ENCODE measurements around the gene DPH6. TPM values are rescaled to one million over a fixed set of nuclear protein-coding genes. Genes with fewer than 3 reads are reported as not detected.
A peak's percentile ranks its signal among the peaks of the same experiment; 100 is the strongest.

The DPH6 gene
- total RNA-seq, 6 experiments from 2014 or later, result 5.5 to 12.8 (median 6.9) TPM

DNA sequence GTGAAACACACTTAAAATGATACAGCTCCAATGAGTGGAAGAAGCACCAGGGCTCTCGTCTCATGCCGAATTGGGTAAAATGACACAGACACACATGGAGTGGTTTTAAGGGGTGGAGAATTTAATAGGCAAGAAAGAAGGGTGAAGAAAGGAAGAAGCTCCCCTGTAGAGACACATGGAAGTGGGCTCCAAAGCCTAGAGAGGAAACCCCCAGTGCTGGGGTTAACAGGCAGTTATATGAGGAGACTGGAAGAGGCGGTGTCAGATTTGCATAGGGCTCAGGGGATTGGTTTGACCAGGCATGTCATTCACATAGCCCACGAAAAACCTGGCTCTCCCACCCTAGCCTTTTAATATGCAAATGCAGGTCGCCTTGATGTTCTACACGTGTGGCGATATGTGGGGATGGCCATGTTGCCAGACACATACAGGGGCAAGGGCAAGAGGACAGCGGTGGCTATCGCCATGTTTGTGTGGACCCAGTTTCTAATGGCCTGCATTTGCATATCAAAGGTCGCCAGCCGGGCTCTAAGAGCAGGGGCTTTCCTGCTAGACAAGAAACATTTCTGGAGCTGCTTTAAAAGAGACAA lies 1.9 kb upstream of the DPH6 start:
- no peaks in the 10 kb centered on the region for H3K9me3 ChIP-seq
- intact Hi-C loops (cut with DNase I), result no loop called here
- no peak for ATAC-seq
- no peak overlapping the region for H3K27ac ChIP-seq
- H3K4me3 ChIP-seq, result no peak overlapping the region
- no peaks in the 10 kb centered on the region for H3K27me3 ChIP-seq
- peaks cover 0 to 5% (median 0%) of the 10 kb centered on the region in 4 donors for H3K4me1 ChIP-seq
- DNase-seq, result no peak
- 93% methylated on average over 11 of the region's 11 CpGs for WGBS (ENCODE audit: insufficient coverage, low coverage, low lambda C conversion rate, missing lambda C conversion rate)
- no peak for TF ChIP-seq POLR2A (IDR thresholded peaks at IDR 0.05)
- TF ChIP-seq, protein P1, sequence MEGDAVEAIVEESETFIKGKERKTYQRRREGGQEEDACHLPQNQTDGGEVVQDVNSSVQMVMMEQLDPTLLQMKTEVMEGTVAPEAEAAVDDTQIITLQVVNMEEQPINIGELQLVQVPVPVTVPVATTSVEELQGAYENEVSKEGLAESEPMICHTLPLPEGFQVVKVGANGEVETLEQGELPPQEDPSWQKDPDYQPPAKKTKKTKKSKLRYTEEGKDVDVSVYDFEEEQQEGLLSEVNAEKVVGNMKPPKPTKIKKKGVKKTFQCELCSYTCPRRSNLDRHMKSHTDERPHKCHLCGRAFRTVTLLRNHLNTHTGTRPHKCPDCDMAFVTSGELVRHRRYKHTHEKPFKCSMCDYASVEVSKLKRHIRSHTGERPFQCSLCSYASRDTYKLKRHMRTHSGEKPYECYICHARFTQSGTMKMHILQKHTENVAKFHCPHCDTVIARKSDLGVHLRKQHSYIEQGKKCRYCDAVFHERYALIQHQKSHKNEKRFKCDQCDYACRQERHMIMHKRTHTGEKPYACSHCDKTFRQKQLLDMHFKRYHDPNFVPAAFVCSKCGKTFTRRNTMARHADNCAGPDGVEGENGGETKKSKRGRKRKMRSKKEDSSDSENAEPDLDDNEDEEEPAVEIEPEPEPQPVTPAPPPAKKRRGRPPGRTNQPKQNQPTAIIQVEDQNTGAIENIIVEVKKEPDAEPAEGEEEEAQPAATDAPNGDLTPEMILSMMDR (IDR thresholded peaks at IDR 0.05), result no peak
- H3K36me3 ChIP-seq, result no peaks in the 10 kb centered on the region

DNA sequence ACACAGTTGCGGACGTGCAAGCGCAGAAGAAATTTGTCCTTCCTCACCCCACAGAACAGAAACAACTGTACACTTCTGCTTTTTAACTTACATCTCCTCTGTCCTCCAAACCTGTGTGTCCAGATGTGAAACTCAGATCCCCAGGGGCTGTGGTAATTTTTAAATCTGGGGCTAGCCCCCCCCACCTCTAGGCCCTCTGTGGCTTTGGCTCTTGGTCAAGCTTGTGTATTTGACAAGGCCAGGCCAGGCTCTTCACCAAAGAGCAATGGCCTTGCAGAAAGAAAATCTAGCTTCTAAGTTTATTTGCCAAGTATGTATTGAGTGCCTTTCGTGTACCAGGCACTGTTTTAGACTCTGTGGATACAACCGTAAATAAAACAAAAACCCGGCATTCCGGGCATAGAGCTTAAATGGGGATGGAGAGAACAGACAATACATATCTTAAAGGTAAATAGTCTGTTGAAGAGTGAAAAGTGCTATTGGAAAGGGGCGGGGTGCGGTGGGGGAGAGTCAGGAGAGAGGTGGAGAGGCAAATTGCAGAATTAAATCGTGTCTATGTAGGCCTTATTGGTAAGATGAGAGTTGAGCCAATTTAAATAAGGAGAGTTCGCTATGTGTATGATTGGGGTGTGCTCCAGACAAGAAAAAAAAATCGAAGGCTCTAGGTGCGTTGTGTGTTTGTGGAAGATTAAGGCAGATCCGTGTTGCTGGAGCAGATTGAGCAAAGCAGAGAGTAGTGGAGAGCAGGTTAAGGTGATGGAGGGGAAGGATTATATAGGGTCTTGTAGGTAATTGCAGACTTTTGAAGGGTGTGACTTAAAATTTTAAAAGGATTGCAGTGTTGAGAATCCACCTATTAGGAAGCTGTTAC lies 781 bp upstream of the DPH6 start:
- H3K4me3 ChIP-seq, result peak overlapping the region; percentile 72 to 80 (median 72)
- H3K27ac ChIP-seq, result peak overlapping the region; percentile 97 to 100 (median 98)
- no peaks in the 10 kb centered on the region for H3K9me3 ChIP-seq
- intact Hi-C loops (cut with DNase I), result no loop called here
- H3K27me3 ChIP-seq, result no peaks in the 10 kb centered on the region
- no peaks in the 10 kb centered on the region for H3K36me3 ChIP-seq
- ATAC-seq, result peak in 3 of 4 donors; percentile 4 to 31 (median 9)
- peaks cover 0 to 5% (median 0%) of the 10 kb centered on the region in 4 donors for H3K4me1 ChIP-seq
- TF ChIP-seq POLR2A (IDR thresholded peaks at IDR 0.05), result no peak
- TF ChIP-seq, protein P1 (IDR thresholded peaks at IDR 0.05), result no peak
- WGBS (ENCODE audit: insufficient coverage, low coverage, low lambda C conversion rate, missing lambda C conversion rate), result 61% methylated on average over 11 of the region's 14 CpGs
- DNase-seq, result no peak

DNA sequence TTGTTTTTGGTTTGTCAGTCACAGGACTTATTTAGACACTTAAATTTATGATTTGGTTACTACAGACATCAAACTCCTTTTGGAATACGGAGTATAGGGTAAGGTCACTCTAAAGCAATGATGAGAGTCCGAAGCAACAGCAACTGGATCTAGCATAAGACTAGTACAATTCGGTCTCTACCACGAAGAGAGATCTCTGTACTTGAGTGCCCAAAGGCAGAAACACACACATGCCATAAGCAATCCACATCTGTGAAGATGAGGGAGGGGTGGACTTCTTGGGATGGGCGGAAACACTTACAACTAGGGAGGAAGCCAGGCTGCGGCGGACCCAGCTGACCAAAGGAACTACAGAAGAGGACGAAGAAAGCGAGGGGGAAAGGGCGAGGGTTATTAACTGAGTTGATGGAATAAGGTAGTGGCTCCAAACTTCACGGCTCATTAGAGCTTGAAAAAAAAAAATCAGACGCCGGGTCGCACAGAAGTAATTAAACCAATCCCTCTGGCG lies 595 bp downstream of the DPH6 start:
- Histone ChIP-seq H3K9me3 (no peaks in the 10 kb centered on the region), H3K27me3 (no peaks in the 10 kb centered on the region), H3K27ac (peak overlapping the region; percentile 97 to 100 (median 98)), H3K4me1 (peaks cover 0 to 5% (median 0%) of the 10 kb centered on the region in 4 donors), H3K4me3 (peak overlapping the region; percentile 72 to 80 (median 72)), H3K36me3 (no peaks in the 10 kb centered on the region)
- peak in 2 of 3 donors; percentile 37 to 52 for DNase-seq
- TF ChIP-seq, protein P1 (IDR thresholded peaks at IDR 0.05), result no peak
- TF ChIP-seq POLR2A (IDR thresholded peaks at IDR 0.05), result no peak
- 3% methylated on average over 15 of the region's 15 CpGs for WGBS (ENCODE audit: insufficient coverage, low coverage, low lambda C conversion rate, missing lambda C conversion rate)
- intact Hi-C loops (cut with DNase I), result no loop called here
- peak; percentile 47 to 55 (median 52) for ATAC-seq

DNA sequence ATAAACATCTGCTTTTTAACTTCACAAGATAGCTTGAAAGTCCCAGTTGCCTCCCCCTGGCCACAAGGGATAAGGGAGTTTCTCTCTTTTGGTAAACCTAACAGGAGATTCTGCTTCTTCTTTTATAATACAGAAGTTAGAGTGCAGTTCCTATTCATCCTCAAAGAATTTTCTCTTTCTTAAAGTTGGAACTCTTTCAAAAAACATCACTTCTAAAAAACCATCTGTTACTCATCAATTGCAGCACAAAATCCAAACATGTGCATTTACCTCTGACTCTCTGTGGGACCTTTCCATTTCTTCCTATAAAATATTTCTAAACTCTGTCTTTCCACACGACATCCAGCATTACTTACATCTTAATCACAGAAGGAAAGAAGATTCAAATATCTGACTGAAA lies 5.1 kb downstream of the DPH6 start:
- DNase-seq, result no peak
- peaks cover 0 to 5% (median 0%) of the 10 kb centered on the region in 4 donors for H3K4me1 ChIP-seq
- no peak for ATAC-seq
- intact Hi-C loops (cut with DNase I), result no loop called here
- WGBS (ENCODE audit: insufficient coverage, low coverage, low lambda C conversion rate, missing lambda C conversion rate), result 85% methylated on average over 1 of the region's 1 CpG
- H3K4me3 ChIP-seq, result no peak overlapping the region
- H3K36me3 ChIP-seq, result no peaks in the 10 kb centered on the region
- TF ChIP-seq POLR2A (IDR thresholded peaks at IDR 0.05), result no peak
- TF ChIP-seq, protein P1 (IDR thresholded peaks at IDR 0.05), result no peak
- H3K27me3 ChIP-seq, result no peaks in the 10 kb centered on the region
- no peaks in the 10 kb centered on the region for H3K9me3 ChIP-seq
- H3K27ac ChIP-seq, result no peak overlapping the region
